ENCODE data around the gene AOC2. TPM values are rescaled to one million over a fixed set of nuclear protein-coding genes. Genes with fewer than 3 reads are reported as not detected.
A peak's percentile ranks its signal among the peaks of the same experiment; 100 is the strongest.

Gene AOC2
- total and polyA plus RNA-seq, 2 of the 8 experiments (the other 6 are each of a cell fraction or from before 2014, with no cell fraction given), result 4.2 to 4.7 TPM

DNA sequence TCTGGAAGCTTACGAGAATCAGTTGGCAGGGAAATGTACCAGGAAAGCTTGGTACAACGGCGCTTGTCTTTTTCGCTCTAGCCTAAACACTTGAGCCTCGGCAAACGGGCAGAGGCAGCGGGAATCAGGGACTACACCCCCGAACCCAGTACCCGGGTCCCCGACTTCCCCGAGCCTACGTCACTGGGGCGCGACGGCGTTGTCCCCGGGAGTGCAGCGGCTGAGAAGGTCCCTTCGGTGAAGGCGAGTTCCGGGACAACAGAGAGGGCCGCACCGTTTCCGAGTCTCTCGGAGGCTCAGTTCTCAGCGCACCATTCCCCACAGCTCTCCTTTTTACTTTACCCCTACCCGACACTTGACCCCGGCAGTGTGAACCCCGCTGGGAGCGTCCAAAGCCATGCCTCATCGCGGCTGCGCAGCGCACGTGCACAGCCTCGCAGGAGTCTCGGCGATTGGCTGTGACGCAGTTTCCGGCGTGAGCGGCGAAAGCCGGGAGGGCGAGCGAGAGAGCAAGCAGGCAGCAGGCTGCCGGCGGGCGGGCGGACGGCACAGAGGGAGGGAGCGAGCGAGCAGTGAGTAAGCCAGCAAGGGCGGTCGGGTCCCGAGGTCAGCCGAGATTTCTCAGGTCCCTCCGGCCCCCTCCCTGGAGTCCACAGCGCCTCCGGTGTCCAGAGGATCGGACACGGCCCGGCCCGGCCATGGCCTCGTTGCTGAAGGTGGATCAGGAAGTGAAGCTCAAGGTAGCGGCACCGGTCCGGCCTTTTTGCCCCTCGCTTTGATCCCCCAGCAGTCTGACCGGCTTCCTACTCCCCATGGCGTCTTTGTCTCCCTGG is 11.2 kb upstream of the AOC2 start, which contains the start of gene PSME3 (continued):
- TF ChIP-seq, protein P1, sequence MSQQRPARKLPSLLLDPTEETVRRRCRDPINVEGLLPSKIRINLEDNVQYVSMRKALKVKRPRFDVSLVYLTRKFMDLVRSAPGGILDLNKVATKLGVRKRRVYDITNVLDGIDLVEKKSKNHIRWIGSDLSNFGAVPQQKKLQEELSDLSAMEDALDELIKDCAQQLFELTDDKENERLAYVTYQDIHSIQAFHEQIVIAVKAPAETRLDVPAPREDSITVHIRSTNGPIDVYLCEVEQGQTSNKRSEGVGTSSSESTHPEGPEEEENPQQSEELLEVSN (IDR thresholded peaks at IDR 0.05), result peak; percentile 78; the same call in 1 of the 2 replicates
- no peak for TF ChIP-seq RFX5 (IDR thresholded peaks at IDR 0.05; ENCODE audit: borderline replicate concordance, low read depth, low read length)
- TF ChIP-seq KDM4A (IDR thresholded peaks at IDR 0.05; ENCODE audit: low read depth, low read length, severe bottlenecking), result peak; percentile 94
- TF ChIP-seq HDAC6 (IDR thresholded peaks at IDR 0.05; ENCODE audit: low read depth, low read length), result no peak
- TF ChIP-seq, protein P2, sequence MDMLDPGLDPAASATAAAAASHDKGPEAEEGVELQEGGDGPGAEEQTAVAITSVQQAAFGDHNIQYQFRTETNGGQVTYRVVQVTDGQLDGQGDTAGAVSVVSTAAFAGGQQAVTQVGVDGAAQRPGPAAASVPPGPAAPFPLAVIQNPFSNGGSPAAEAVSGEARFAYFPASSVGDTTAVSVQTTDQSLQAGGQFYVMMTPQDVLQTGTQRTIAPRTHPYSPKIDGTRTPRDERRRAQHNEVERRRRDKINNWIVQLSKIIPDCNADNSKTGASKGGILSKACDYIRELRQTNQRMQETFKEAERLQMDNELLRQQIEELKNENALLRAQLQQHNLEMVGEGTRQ (IDR thresholded peaks at IDR 0.05; ENCODE audit: low read length), result peak; percentile 52; the same call in 1 of the 2 replicates
- no peak for TF ChIP-seq BCL11A (IDR thresholded peaks at IDR 0.05; ENCODE audit: low read depth in 2 of 2, low read length in 2 of 2)
- TF ChIP-seq, protein P3, sequence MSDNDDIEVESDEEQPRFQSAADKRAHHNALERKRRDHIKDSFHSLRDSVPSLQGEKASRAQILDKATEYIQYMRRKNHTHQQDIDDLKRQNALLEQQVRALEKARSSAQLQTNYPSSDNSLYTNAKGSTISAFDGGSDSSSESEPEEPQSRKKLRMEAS (IDR thresholded peaks at IDR 0.05), result peak; percentile 99
- peak; percentile 80 for TF ChIP-seq TAF7 (optimal IDR thresholded peaks at IDR 0.05; ENCODE audit: borderline replicate concordance, low read depth, low read length)
- no peak for TF ChIP-seq SP1 (IDR thresholded peaks at IDR 0.05; ENCODE audit: low read depth, low read length)
- TF ChIP-seq GABPA (IDR thresholded peaks at IDR 0.05; ENCODE audit: borderline replicate concordance, insufficient read depth, low read length), result peak; percentile 77; the same call in 1 of the 2 replicates
- TF ChIP-seq FOSL1 (IDR thresholded peaks at IDR 0.05; ENCODE audit: insufficient read depth, low read depth, low read length), result no peak
- TF ChIP-seq ASH2L (IDR thresholded peaks at IDR 0.05; ENCODE audit: low read length), result peak; percentile 98
- TF ChIP-seq SIN3A (conservative IDR thresholded peaks at IDR 0.05 in 1 of 2, IDR thresholded peaks at IDR 0.05 in 1 of 2; ENCODE audit: low read depth in 1 of 2, low read length in 2 of 2), result peak in 1 of 2 experiments; percentile 70; a peak in 3 of 4 replicates
- no peak for TF ChIP-seq CHD2 (IDR thresholded peaks at IDR 0.05; ENCODE audit: low read length)
- peak; percentile 95 for TF ChIP-seq PHF8 (conservative IDR thresholded peaks at IDR 0.05; ENCODE audit: low read depth, low read length)
- TF ChIP-seq SIRT6 (IDR thresholded peaks at IDR 0.05; ENCODE audit: low read length), result no peak
- TF ChIP-seq SP4 (IDR thresholded peaks at IDR 0.05; ENCODE audit: low read length), result peak; percentile 64; the same call in 1 of the 2 replicates
- no peak for TF ChIP-seq CBX8 (IDR thresholded peaks at IDR 0.05; ENCODE audit: borderline replicate concordance, low read depth, low read length)
- peak; percentile 91 for TF ChIP-seq POLR2AphosphoS5 (IDR thresholded peaks at IDR 0.05; ENCODE audit: low read depth, low read length)
- TF ChIP-seq TEAD4 (IDR thresholded peaks at IDR 0.05; ENCODE audit: low read depth, low read length), result no peak
